PFSK-1 (cell line): Measurements from ENCODE around the gene CC2D2B.

ENCODE experiments used
- FOXP2 ChIP-seq: optimal IDR thresholded peaks from 2 replicates; pipeline ENCODE3; 2011; ENCODE audit warnings: borderline replicate concordance, control low read depth, inconsistent platforms; ENCODE audit not compliant: insufficient read depth; ENCODE audit errors: extremely low read length, extremely low read depth
- POLR2AphosphoS5 ChIP-seq: IDR thresholded peaks from 2 replicates; pipeline ENCODE4 v1.6.1; 2012; ENCODE audit warnings: low read depth, mild to moderate bottlenecking, control low read depth, low read length, moderate library complexity
- SIN3A ChIP-seq: IDR thresholded peaks from 2 replicates; pipeline ENCODE4 v1.6.1; 2012; ENCODE audit warnings: mild to moderate bottlenecking, low read length, moderate library complexity, borderline replicate concordance; ENCODE audit not compliant: insufficient read depth
- TAF1 ChIP-seq: IDR thresholded peaks from 2 replicates; pipeline ENCODE4 v1.6.1; 2012; ENCODE audit warnings: low read length, control low read depth, borderline replicate concordance; ENCODE audit not compliant: insufficient read depth
- TF ChIP-seq, protein P1 (sequence below), 2 experiments: IDR thresholded peaks; 2 replicates each; pipeline versions ENCODE4 v1.6.1 to v1.8.0; 2011 to 2012; ENCODE audit warnings: low read depth in 2 of 2, low read length in 2 of 2, control low read depth in 1 of 2, inconsistent platforms in 1 of 2, mild to moderate bottlenecking in 1 of 2, moderate library complexity in 1 of 2; ENCODE audit not compliant: insufficient read depth in 1 of 2

The CC2D2B gene

DNA sequence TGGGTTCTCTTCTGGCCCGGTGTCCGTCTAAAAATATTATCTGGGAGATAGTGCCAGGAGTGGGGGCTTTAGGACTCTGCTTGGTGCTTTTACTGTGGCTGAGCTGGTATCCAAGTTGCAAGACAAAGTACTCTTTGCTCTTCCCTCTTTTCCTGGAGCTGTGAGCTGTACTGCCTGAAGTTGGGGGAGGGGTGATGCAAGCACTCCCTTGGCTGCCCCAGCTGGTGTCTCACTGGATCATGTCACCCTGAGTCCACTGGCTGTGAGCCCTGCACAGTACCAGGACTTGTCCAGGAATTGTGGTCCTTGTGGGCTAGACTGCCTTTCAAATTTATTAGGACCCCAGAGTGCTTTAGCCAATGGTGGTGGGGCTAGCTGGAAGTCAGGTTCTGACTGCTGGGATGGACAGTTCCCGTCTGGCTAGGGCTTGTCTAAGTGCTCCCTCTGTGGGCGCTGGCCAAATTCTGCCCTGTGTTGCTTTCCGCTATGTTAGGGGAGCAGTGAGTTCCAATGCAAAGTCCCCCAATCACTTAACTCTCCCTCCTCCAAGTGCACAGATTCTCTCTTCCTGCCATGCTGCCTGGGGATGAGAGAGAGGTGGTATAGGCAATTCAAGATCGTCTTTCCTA lies 13.1 kb downstream of the CC2D2B start:
- no peak for TF ChIP-seq POLR2AphosphoS5
- TF ChIP-seq TAF1: no peak

DNA sequence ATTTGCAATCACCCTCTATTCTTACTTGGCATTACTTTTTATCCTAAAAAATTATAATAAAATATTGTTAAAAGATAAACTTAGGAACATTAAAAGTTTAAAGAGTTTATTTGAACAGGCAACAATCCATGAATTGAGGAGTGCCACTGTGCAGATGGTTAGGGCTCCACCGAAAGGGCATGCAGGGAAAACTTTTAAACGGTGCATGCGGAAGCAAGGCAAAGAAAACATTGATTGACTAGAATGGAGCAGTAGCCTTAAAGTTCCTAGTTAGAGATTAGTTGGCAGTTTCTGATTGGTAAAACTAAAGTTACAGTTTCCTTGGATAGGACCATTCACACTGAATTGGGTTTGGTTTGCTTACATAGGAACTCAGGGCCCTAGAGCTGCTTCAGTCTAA lies 17.3 kb downstream of the CC2D2B start:
- TF ChIP-seq TAF1 (no peak), POLR2AphosphoS5 (no peak), SIN3A (no peak), FOXP2 (no peak)
- TF ChIP-seq, protein P1, sequence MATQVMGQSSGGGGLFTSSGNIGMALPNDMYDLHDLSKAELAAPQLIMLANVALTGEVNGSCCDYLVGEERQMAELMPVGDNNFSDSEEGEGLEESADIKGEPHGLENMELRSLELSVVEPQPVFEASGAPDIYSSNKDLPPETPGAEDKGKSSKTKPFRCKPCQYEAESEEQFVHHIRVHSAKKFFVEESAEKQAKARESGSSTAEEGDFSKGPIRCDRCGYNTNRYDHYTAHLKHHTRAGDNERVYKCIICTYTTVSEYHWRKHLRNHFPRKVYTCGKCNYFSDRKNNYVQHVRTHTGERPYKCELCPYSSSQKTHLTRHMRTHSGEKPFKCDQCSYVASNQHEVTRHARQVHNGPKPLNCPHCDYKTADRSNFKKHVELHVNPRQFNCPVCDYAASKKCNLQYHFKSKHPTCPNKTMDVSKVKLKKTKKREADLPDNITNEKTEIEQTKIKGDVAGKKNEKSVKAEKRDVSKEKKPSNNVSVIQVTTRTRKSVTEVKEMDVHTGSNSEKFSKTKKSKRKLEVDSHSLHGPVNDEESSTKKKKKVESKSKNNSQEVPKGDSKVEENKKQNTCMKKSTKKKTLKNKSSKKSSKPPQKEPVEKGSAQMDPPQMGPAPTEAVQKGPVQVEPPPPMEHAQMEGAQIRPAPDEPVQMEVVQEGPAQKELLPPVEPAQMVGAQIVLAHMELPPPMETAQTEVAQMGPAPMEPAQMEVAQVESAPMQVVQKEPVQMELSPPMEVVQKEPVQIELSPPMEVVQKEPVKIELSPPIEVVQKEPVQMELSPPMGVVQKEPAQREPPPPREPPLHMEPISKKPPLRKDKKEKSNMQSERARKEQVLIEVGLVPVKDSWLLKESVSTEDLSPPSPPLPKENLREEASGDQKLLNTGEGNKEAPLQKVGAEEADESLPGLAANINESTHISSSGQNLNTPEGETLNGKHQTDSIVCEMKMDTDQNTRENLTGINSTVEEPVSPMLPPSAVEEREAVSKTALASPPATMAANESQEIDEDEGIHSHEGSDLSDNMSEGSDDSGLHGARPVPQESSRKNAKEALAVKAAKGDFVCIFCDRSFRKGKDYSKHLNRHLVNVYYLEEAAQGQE (IDR thresholded peaks at IDR 0.05; ENCODE audit: insufficient read depth in 1 of 2, low read depth in 2 of 2, low read length in 2 of 2): no peak

DNA sequence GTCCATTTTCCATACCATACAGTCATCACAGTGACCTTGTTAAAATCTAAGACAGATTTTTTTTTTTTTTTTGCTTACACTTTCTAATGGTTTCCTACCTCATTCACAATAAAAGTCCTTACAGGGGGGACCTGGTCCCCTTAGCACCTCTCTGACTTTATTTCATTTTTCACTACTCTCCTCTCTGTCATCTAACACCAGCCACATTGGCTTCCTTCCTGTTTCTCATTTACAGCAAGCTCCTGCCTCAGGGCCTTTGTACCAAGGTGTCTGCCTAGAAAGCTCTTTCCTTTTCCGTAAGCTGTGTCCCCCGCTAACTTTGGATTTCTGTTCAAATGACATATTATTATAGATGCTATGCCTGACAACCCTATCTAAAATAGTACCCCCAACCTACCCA lies 27.7 kb downstream of the CC2D2B start:
- TF ChIP-seq, protein P1 (IDR thresholded peaks at IDR 0.05; ENCODE audit: insufficient read depth in 1 of 2, low read depth in 2 of 2, low read length in 2 of 2): no peak
- TF ChIP-seq TAF1 (no peak), SIN3A (no peak), POLR2AphosphoS5 (no peak), FOXP2 (no peak)

DNA sequence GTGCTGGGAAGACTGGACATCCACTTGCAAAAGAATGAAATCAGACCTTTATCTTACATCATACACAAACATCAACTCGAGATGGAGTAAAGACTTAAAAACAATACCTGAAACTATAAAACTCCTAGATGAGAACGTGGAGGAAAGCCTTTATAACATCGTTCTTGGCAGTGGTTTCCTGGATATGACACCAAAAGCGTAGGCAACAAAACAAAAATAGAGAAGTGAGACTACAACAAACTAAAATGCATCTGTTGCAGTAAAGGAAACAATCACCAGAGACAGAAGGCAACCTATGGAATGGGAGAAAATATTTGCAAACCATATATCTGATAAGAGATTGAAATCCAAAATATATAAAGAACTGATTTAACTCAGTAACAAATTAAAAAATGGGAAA lies 33.3 kb downstream of the CC2D2B start:
- TF ChIP-seq POLR2AphosphoS5 (no peak), TAF1 (no peak), SIN3A (no peak)

DNA sequence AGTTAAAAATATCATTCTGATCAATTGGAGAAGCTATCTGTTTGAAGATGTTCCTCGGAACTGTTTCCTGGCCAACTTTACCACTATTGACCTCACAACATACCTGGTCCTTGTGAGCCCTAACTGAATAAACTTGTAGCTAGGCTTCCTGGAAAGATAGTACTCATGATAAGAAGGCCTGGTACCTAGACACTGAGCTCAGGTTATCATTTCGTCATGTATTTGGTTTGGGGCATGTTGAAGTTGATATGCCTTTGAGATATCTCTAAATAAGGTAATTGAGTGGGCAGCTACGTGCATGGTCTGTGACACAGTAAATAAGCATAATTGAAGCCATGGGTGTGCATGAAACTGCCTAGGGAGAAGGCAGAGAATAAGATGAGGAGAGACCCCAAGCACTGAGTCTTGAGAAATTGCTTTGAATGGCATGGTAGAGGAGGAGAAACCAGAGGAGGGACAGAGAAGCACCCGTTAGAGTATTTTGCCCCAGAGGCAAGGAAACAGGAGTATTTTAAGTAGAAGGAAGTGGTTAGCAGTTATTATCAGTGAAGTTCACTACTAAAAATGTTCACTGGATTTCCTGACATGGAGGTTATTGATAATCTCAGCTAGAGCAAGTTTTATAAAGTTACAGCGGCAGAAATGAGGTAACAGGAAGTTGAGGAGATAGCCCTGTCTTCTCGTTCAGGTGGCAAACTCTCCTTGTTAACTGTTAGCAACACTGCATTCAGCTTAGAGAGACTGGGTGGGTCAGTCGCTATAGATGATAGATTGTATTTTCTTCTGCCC lies 55.6 kb downstream of the CC2D2B start:
- TF ChIP-seq FOXP2: no peak
- no peak for TF ChIP-seq POLR2AphosphoS5
- TF ChIP-seq, protein P1 (IDR thresholded peaks at IDR 0.05; ENCODE audit: insufficient read depth in 1 of 2, low read depth in 2 of 2, low read length in 2 of 2): no peak
- no peak for TF ChIP-seq TAF1
- no peak for TF ChIP-seq SIN3A

DNA sequence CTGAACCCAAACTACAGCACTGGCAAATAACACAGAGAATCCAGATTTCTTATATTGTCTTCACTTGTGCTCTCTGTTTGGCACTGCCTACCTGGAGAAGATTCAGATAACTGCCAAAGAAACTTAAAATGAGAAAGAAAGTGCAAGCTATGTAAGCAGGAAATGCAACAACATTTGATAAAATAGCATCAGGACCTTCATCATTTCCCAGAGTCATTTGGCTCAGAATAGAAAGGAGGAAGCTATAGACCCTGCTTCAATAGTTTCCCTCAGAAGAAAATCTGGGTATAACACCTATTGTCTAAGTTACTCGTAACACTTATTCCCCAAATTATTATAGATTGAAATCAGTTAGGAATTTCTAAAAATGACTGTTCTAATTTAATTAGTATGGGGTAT lies 56.2 kb downstream of the CC2D2B start:
- TF ChIP-seq, protein P1 (IDR thresholded peaks at IDR 0.05; ENCODE audit: insufficient read depth in 1 of 2, low read depth in 2 of 2, low read length in 2 of 2): no peak
- TF ChIP-seq SIN3A (no peak), FOXP2 (no peak), POLR2AphosphoS5 (no peak), TAF1 (no peak)
